Heart right ventricle (tissue), 16 donors: ENCODE data around the gene PPIC. TPM values are rescaled to one million over a fixed set of nuclear protein-coding genes. Genes with fewer than 3 reads are reported as not detected.

Source experiments
- ATAC-seq, 8 donors: fragments of 200-7000 bp; cut with Tn5 transposase; one replicate each; pipeline ENCODE4 v1.9.1; 2020; ENCODE audit warnings: mild to moderate bottlenecking in 8 of 8, moderate library complexity in 8 of 8, moderate number of reproducible peaks in 1 of 8
- DNase-seq, 2 donors: peaks; one replicate each; pipeline ENCODE4 v3.0.0-alpha.2; 2020
- H3K27ac ChIP-seq, 10 donors: fragments of 200-600 bp; sonication (generic) in 2 of 10; one replicate each; pipeline versions ENCODE4 v1.5.0 to v1.8.0; 2020 to 2022; ENCODE audit warnings: mild to moderate bottlenecking in 3 of 10
- H3K27me3 ChIP-seq, 7 donors: fragments of 200-600 bp; one replicate each; pipeline ENCODE4 v1.8.0; 2021 to 2022; ENCODE audit warnings: mild to moderate bottlenecking in 2 of 7
- H3K36me3 ChIP-seq, 9 donors: fragments of 200-600 bp; sonication (generic) in 1 of 9; one replicate each; pipeline versions ENCODE4 v1.5.0 to v1.8.0; 2020 to 2022; ENCODE audit warnings: mild to moderate bottlenecking in 2 of 9
- H3K4me1 ChIP-seq, 9 donors: fragments of 200-600 bp; sonication (generic) in 1 of 9; one replicate each; pipeline versions ENCODE4 v1.5.0 to v1.8.0; 2020 to 2022; ENCODE audit warnings: mild to moderate bottlenecking in 4 of 9
- H3K4me3 ChIP-seq, 10 donors: fragments of 200-600 bp; sonication (generic) in 2 of 10; one replicate each; pipeline versions ENCODE4 v1.5.0 to v1.8.0; 2020 to 2022; ENCODE audit warnings: mild to moderate bottlenecking in 7 of 10, moderate library complexity in 2 of 10
- H3K9me3 ChIP-seq, 11 donors: fragments of 200-600 bp in 10 of 11; sonication (generic) in 2 of 11; one replicate each; pipeline versions ENCODE4 v1.5.0 to v1.8.0; 2013 to 2022; ENCODE audit warnings: mild to moderate bottlenecking in 2 of 11, control low read depth in 1 of 11, moderate library complexity in 1 of 11
- CTCF ChIP-seq, 9 donors: fragments of 200-600 bp; sonication (generic) in 2 of 9; IDR thresholded peaks; one replicate each; pipeline versions ENCODE4 v1.5.0 to v1.8.0; 2021 to 2022; ENCODE audit warnings: antibody characterized with exemption in 9 of 9, mild to moderate bottlenecking in 5 of 9, moderate library complexity in 1 of 9
- WGBS, 2 donors: extraction: QIAGEN DNeasy Blood & Tissue Kit; methylation state at CpG; one replicate each; pipeline ENCODE4 v1.1.7; 2013; ENCODE audit warnings: inconsistent platforms in 1 of 2; 5-methylcytosine and 5-hydroxymethylcytosine counted together
- intact Hi-C, 10 donors: fragments of 100-400 bp; cut with DNase I; formaldehyde crosslinking; loops; one replicate each; pipeline versions ENCODE4 v1.11.1 to v1.14.2; 2022
- polyA plus RNA-seq, 2 donors: library from polyadenylated mRNA; stranded (reverse); fragments of 200-250 nt; gene quantifications; one replicate each; pipeline ENCODE4 v1.2.3, GENCODE V29; 2013
- total RNA-seq, 10 donors: library from RNA; stranded (reverse); fragmentation: NEBNext Ultra II Directional in 3 of 10; extraction: Animal tissue kit (Norgen Biotek cat#: 25700) in 3 of 10; gene quantifications; one replicate each; pipeline versions ENCODE4 v1.2.1 to v1.2.4, GENCODE V29; 2021 to 2023
- donor health status: Arrhythmogenic right ventricular cardiomyopathy.
- donor health status: ischemic (EF 13 %, LVEDD 7.1; RV severe dilation, severe dysfunction).
- donor health status: healthy with polysubstance abuse.
- donor health status: DM: no; HTN: yes; CAD: no.
- donor health status: DM: no; HTN: no; CAD: no.
- donor health status: ischemic (EF 25% LVEDD 6.9; RV normal size, moderate dysfunction).
- donor health status: ischemic (EF 25% LVEDD 5.7; RV mildly dilated, moderate dysfunction).
- donor health status: healthy.
- donor health status: DM: yes; HTN: yes; CAD: no.
- donor health status: Ischemic cardiomyopathy.
- donor health status: ischemic (EF 35%, LVEDD 5.7; RV mildly dilated, moderate dysfunction).
- donor health status: nonischemic (EF 11% LVEDD 7.7; RV severe dilation, severe dysfunction).
- donor health status: DM: yes; HTN: yes; CAD: no.
- donor health status: PGD.
- donor health status: ischemic (EF 29% LVEDD 5.4; RV normal size, mild dysfunction).
- donor health status: nonischemic (EF 23%, LVEDD 6.1; RV moderate dilation, normal function).

PPIC gene
- total and polyA plus RNA-seq, 12 donors = 22.5 to 58.9 (median 43.2) TPM

GRCh38 chr5:123083298-123083697, 46.8 kb upstream of the PPIC start:
- H3K27me3 ChIP-seq = peaks cover 3 to 57% (median 27%) of the 10 kb centered on the region in 7 donors
- H3K4me3 ChIP-seq = no peak overlapping the region
- intact Hi-C loops = no loop called here
- DNase-seq (no peak), ATAC-seq (no peak)
- H3K4me1 ChIP-seq = peaks cover 0 to 14% (median 11%) of the 10 kb centered on the region in 9 donors
- TF ChIP-seq CTCF (IDR thresholded peaks at IDR 0.05) = no peak
- WGBS, 2 donors = 85 to 89% methylated on average over 3 of the region's 3 CpGs
- no peaks in the 10 kb centered on the region for H3K9me3 ChIP-seq
- no peaks in the 10 kb centered on the region for H3K36me3 ChIP-seq
- H3K27ac ChIP-seq = no peak overlapping the region

DNA sequence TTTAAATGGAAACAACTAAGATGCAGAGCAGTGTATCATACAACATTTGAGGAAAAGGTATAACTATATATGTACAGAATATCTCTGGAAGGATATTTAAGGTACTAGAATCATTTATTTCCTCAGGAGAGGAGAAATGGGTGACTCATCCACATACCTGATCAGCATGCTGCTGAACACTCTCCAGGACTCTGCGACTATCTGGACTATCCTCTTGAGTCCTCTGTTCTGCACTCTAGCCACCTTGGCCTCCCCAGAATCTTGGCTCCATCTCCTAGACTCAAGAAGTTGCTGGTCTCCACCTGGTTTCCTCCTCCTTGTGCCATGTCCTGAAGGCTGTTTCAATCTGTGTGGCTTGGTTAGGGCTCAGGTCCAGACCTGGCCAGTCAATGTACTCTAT, 43.7 kb upstream of the PPIC start:
- Histone ChIP-seq H3K27me3 (peaks cover 0 to 30% (median 0%) of the 10 kb centered on the region in 7 donors), H3K4me3 (no peak overlapping the region), H3K27ac (no peak overlapping the region), H3K9me3 (no peaks in the 10 kb centered on the region), H3K4me1 (no peaks in the 10 kb centered on the region), H3K36me3 (no peaks in the 10 kb centered on the region)
- intact Hi-C loops = no loop called here
- ATAC-seq = no peak
- no peak for DNase-seq
- no peak for TF ChIP-seq CTCF (IDR thresholded peaks at IDR 0.05)
- WGBS, 2 donors = 89 to 91% methylated on average over 1 of the region's 1 CpG

GRCh38 chr5:123075521-123076163, 39.1 kb upstream of the PPIC start:
- 95 to 96% methylated on average over 5 of the region's 5 CpGs for WGBS, 2 donors
- H3K27ac ChIP-seq = no peak overlapping the region

GRCh38 chr5:123068368-123068938, 31.9 kb upstream of the PPIC start:
- H3K27me3 ChIP-seq = peaks cover 0 to 6% (median 0%) of the 10 kb centered on the region in 7 donors
- H3K9me3 ChIP-seq = no peaks in the 10 kb centered on the region
- no peak overlapping the region for H3K4me3 ChIP-seq
- TF ChIP-seq CTCF (IDR thresholded peaks at IDR 0.05) = no peak
- no peaks in the 10 kb centered on the region for H3K36me3 ChIP-seq
- DNase-seq (no peak), ATAC-seq (no peak)
- WGBS, 2 donors = 51 to 81% methylated on average over 1 of the region's 1 CpG
- no peaks in the 10 kb centered on the region for H3K4me1 ChIP-seq
- intact Hi-C loops = loop anchor here in 1 of 10 donors (5.0 kb wide), 1 partner anchor 1051 kb away; no protein-coding TSS in a partner anchor
- H3K27ac ChIP-seq = no peak overlapping the region

More at GRCh38 chr5:123075521-123076163, 39.1 kb upstream of the PPIC start:
- Histone ChIP-seq H3K4me1 (no peaks in the 10 kb centered on the region), H3K9me3 (no peaks in the 10 kb centered on the region), H3K27me3 (peaks cover 0 to 20% (median 0%) of the 10 kb centered on the region in 7 donors), H3K4me3 (no peak overlapping the region), H3K36me3 (no peaks in the 10 kb centered on the region)
- intact Hi-C loops = no loop called here
- DNase-seq = no peak
- TF ChIP-seq CTCF (IDR thresholded peaks at IDR 0.05) = no peak
- ATAC-seq = no peak
